Activated gamma-delta T cell (primary cell): ENCODE data around the gene RABL6.
"Not testable (repeated sequence)": the region's sequence is repeated elsewhere in the genome, so short reads cannot be mapped to it uniquely, and the experiment has no call there.

Source experiments
- DNase-seq: peaks from one replicate; lab custom pipeline; 2025; lab: John Stamatoyannopoulos, UW

RABL6 gene

DNA sequence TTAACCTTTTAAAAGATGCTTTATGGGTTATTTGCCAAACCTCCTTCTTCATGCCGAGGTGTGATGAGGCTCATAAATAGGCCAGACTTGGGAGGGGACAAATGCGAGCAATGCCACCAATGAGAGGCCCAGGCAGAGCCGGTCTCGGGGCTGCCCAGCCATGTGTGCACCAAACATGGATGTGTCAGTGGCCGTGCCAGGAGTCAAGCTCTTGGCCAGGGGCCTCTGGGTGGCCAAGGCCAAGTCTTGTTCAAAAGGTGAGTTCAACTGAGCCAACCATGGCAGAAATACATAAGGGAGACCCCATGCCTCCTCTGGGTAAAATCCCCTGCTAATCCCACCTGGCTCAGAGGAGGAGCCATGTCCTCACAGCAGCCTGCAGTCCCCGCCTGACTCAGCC is 32.6 kb upstream of the RABL6 start:
- no peak for DNase-seq

- DNase-seq: no peak
Observed at GRCh38 chr9:136776947-136777346, 30.8 kb upstream of the RABL6 start.

- no peak for DNase-seq
Observed at GRCh38 chr9:136777359-136777758, 30.4 kb upstream of the RABL6 start.

GRCh38 chr9:136779808-136780207 is 27.9 kb upstream of the RABL6 start:
- DNase-seq: no peak

GRCh38 chr9:136782452-136782851 is 25.3 kb upstream of the RABL6 start:
- no peak for DNase-seq

GRCh38 chr9:136784249-136784996 is 23.3 kb upstream of the RABL6 start:
- DNase-seq: no peak

DNA sequence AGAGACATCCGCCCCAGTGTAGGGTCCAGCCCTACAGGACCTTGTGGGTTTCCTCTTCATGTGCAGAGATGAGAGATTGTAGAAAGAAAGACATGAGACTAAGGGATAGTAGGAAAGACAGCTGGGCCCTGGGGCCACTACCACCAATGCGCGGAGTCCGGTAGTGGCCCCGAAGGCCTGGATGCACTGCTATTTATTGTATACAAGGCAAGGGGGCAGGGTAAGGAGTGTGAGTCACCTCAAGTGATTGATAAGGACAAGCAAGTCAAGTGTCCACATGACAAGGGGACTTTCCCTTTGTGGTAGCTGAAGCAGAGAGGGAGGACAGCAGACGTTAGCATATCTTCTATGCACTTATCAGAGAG is 22.8 kb upstream of the RABL6 start:
- no peak for DNase-seq

GRCh38 chr9:136785565-136786355 is 22.0 kb upstream of the RABL6 start:
- DNase-seq: not testable (repeated sequence)

GRCh38 chr9:136786451-136786850 is 21.3 kb upstream of the RABL6 start:
- no peak for DNase-seq

- DNase-seq: not testable (repeated sequence)
Observed at GRCh38 chr9:136786983-136787382, 20.8 kb upstream of the RABL6 start.

DNA sequence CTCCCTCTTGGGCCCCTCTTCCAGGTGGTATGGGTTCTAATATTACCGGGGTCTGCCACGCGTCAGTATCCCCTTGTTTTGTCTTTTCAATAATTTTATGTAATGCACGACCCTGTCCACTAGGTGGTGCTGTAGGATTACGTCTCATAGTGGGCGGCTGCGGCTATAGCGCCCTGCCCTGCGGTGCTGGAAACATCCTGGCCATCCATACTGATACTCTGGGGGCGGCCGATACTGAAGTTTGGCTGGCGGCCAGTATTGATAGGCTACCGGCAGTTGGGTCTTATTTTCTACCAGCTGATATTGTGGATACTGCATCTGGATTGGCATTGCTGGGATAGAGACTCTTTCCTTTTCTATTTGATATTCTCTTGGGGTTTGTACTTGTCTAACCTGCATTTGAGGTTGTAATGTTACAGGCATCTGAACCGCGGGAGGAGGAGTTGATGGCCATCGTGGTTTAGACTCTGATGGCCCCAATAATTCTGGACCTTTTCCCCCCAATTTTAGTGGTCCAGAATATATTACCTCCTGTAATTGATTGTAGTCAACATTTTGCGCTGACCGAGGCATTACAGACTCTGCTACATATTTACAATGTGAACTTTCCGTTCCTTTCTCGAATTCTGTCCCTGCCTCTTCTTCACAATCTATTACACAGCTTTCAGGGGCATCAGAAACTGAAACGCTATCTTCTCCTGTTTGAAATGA is 19.9 kb upstream of the RABL6 start:
- DNase-seq: no peak

DNA sequence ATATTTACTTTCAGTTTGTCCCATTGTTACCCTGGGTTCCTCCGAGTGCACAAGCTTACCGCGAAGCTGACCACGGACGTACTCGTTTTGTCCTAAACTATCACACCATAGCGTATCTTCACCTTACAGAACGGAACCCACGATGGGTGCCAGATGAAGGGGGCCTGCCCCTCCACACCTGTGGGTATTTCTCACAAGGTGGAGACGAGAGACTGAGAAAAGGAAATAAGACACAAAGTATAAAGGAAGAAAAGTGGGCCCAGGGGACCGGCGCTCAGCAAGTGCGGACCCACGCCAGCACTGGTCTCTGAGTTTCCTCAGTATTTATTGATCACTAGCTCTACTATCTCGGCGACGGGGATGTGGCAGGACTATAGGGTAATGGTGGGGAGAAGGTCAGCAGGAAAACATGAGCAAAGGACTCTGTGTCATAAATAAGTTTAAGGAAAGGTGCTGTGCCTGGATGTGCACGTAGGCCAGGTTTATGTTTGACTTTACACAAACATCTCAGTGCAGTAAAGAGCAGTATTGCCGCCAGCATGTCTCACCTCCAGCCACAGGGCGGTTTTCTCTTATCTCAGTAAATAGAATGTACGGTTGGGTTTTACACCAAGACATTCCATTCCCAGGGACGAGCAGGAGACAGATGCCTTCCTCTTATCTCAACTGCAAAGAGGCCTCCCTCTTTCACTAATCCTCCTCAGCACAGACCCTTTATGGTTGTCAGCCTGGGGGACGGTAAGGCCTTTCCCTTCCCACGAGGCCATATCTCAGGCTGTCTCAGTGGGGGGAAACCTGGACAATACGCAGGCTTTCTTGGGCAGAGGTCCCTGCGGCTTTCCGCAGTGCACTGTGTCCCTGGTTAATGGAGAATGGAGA is 18.9 kb upstream of the RABL6 start:
- not testable (repeated sequence) for DNase-seq

DNA sequence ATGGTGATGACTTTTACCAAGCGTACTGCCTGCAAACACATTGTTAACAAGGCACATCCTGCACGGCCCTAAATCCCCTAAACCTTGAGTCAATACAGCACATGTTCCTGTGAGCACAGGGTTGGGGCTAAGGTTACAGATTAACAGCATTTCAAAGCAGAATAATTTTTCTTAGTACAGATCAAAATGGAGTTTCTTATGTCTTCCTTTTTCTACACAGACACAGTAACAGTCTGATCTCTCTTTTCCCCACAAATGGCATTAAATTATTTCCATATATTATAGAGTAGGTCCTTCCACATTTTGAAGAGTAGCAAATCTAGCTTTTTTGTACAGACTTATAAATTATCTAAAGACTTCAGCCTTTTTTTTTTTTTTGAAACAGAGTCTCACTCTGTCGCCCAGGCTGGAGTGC is 18.2 kb upstream of the RABL6 start:
- DNase-seq: no peak

- DNase-seq: peak; percentile 99
Observed at GRCh38 chr9:136790640-136791515, 16.9 kb upstream of the RABL6 start, which contains the start of gene TMEM141. TSS of gene TMEM141 (plus strand) at chr9:136791344. CDS start at chr9:136791371, 27 bp downstream.

- DNase-seq: peak; percentile 38
Observed at GRCh38 chr9:136791516-136792276, 16.1 kb upstream of the RABL6 start.

DNA sequence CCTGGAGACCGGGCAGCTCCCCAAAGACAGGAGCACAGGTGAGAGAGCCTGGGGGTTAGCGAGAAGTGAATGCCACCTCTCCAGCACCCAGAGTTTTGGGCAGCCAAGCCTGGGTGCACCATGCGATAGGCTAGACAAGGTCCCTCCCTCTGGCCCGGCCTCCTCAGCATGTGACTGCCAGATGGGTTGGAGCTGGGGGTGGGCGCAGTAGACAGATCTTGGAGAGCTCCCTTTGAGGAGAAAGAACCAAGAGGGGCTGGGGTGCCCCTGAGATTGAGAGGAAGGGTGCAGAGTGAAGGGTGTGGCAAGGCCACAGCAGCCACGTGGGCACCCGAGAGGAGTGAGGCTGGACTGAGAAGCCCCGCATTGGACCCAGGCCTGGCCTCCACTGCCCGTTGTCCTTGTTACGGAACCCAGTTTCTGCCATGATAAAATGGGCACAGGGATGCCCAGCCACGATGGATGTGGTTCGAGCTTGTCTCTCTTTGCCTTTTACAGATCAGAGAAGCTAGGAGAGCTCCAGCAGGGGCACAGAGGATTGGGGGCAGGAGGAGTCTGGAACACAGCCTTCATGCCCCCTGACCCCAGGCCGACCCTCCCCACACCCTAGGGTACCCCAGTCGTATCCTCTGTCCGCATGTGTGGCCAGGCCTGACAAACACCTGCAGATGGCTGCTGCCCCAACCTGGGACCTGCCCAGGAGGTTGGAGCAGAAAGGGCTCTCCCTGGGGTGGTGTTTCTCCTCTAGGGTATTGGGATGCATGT is 15.2 kb upstream of the RABL6 start:
- no peak for DNase-seq

DNA sequence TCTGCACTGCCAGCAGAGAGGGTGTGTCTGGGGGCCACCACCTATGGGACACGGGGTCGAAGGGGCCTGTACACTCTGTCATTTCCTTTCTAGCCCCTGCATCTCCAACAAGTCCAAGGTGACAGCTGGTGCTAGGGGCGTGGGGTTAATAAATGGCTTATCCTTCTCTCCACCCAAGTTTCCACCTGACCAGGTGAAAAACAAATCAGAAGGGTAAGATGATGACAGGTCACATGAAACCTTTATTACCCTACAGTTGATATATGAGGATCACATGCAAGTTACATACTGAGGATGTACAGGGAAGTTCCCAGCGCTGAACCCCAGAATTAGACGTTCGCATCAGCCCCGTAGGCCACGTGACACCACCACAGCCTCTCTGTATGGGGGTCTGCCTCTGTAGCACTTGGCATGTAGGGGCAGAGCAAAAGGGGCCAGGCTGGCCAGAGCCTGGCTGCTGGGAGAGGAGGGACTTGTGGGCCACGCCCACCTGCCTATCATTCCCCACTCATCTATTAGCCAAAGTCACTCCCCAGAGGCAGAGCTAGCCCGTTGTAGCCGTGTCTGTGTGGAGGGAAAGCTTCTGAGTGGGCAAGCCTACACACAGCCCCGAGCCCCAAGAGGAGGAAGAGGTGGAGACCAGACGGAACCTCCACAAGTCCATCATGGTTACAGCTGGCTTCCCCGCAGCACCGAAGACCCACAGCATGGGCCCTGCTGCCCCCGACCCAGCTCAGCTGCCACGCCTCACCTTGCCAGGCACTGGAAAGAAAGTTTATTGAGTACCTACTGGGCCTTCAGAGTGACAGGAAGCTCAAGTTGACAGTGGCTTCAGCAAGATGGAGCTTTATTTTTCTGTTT is 14.4 kb upstream of the RABL6 start:
- DNase-seq: no peak
